SK-N-SH treated with all-trans-retinoic acid at 6 μM for 48 hours (cell line): ENCODE data around the gene CHST11.

ENCODE experiments used
- ATAC-seq: fragments of 200-7000 bp; cut with Tn5 transposase; 3 replicates; pipeline ENCODE4 v1.9.1; 2020; ENCODE audit warnings: mild to moderate bottlenecking, moderate library complexity
- ARNTL ChIP-seq: fragments of 450-650 bp; formaldehyde crosslinking; IDR thresholded peaks from 2 replicates; pipeline ENCODE4 v1.5.0; 2020; ENCODE audit warnings: low read depth, mild to moderate bottlenecking, moderate library complexity, borderline replicate concordance
- BACH2 ChIP-seq: fragments of 250-450 bp; sonication (Bioruptor Pico); IDR thresholded peaks from 2 replicates; pipeline ENCODE4 v1.9.0; 2021; ENCODE audit warnings: mild to moderate bottlenecking, borderline replicate concordance
- CSDC2 ChIP-seq: fragments of 250-450 bp; sonication (Bioruptor Pico); IDR thresholded peaks from 2 replicates; pipeline ENCODE4 v1.5.0; 2020; ENCODE audit warnings: mild to moderate bottlenecking, moderate library complexity
- ESRRG ChIP-seq: fragments of 250-450 bp; sonication (Bioruptor Pico); IDR thresholded peaks from 2 replicates; pipeline ENCODE4 v1.6.1; 2021; ENCODE audit warnings: mild to moderate bottlenecking
- GLIS3 ChIP-seq: fragments of 250-450 bp; sonication (Bioruptor Pico); IDR thresholded peaks from 2 replicates; pipeline ENCODE4 v1.5.0; 2020; ENCODE audit warnings: mild to moderate bottlenecking, moderate library complexity
- ISL1 ChIP-seq: fragments of 250-450 bp; sonication (Bioruptor Pico); IDR thresholded peaks from 2 replicates; pipeline ENCODE4 v2.1.2; 2022; ENCODE audit warnings: mild to moderate bottlenecking, moderate library complexity
- OSR1 ChIP-seq: fragments of 250-450 bp; sonication (Bioruptor Pico); IDR thresholded peaks from 2 replicates; pipeline ENCODE4 v1.8.0; 2022; ENCODE audit warnings: moderate library complexity, mild to moderate bottlenecking, inconsistent platforms
- PPARA ChIP-seq: fragments of 250-450 bp; sonication (Bioruptor Pico); IDR thresholded peaks from 2 replicates; pipeline ENCODE4 v1.5.0; 2020; ENCODE audit warnings: mild to moderate bottlenecking, borderline replicate concordance
- SNAI2 ChIP-seq: fragments of 250-450 bp; sonication (Bioruptor Pico); IDR thresholded peaks from 2 replicates; pipeline ENCODE4 v1.5.0; 2020; ENCODE audit warnings: mild to moderate bottlenecking, moderate library complexity
- TCF4 ChIP-seq: fragments of 250-450 bp; sonication (Bioruptor Pico); IDR thresholded peaks from 2 replicates; pipeline ENCODE4 v1.8.0; 2021; ENCODE audit warnings: mild to moderate bottlenecking, moderate library complexity, borderline replicate concordance
- TOX ChIP-seq: fragments of 250-450 bp; sonication (Bioruptor Pico); IDR thresholded peaks from 2 replicates; pipeline ENCODE4 v1.8.0; 2021; ENCODE audit warnings: mild to moderate bottlenecking, moderate library complexity, borderline replicate concordance
- ZC3H10 ChIP-seq: fragments of 250-450 bp; sonication (Bioruptor Pico); IDR thresholded peaks from 2 replicates; pipeline ENCODE4 v1.5.1; 2021; ENCODE audit warnings: mild to moderate bottlenecking, moderate library complexity
- ZFP3 ChIP-seq: fragments of 250-450 bp; sonication (Bioruptor Pico); IDR thresholded peaks from 2 replicates; pipeline ENCODE4 v1.5.0; 2020; ENCODE audit warnings: mild to moderate bottlenecking, moderate library complexity
- ZFP30 ChIP-seq: fragments of 450-650 bp; formaldehyde crosslinking; IDR thresholded peaks from 2 replicates; pipeline ENCODE4 v1.5.0; 2022; ENCODE audit warnings: mild to moderate bottlenecking, moderate library complexity
- ZNF565 ChIP-seq: fragments of 450-650 bp; formaldehyde crosslinking; conservative IDR thresholded peaks from 2 replicates; pipeline ENCODE4 v1.5.0; 2020; ENCODE audit warnings: low read depth, mild to moderate bottlenecking, moderate library complexity
- ZNF70 ChIP-seq: fragments of 450-650 bp; formaldehyde crosslinking; IDR thresholded peaks from 2 replicates; pipeline ENCODE4 v1.5.0; 2020; ENCODE audit warnings: mild to moderate bottlenecking, moderate library complexity
- ZNF8 ChIP-seq: fragments of 450-650 bp; formaldehyde crosslinking; IDR thresholded peaks from 2 replicates; pipeline ENCODE4 v1.5.0; 2020; ENCODE audit warnings: mild to moderate bottlenecking, moderate library complexity
- TF ChIP-seq, protein P1 (sequence below): fragments of 250-450 bp; sonication (Bioruptor Pico); IDR thresholded peaks from 2 replicates; pipeline ENCODE4 v1.5.1; 2021; ENCODE audit warnings: mild to moderate bottlenecking, moderate library complexity
- TF ChIP-seq, protein P2 (sequence below): fragments of 250-450 bp; sonication (Bioruptor Pico); IDR thresholded peaks from 2 replicates; pipeline ENCODE4 v1.5.0; 2020; ENCODE audit warnings: mild to moderate bottlenecking, moderate library complexity
- TF ChIP-seq, protein P3 (sequence below): fragments of 250-450 bp; sonication (Bioruptor Pico); IDR thresholded peaks from 2 replicates; pipeline ENCODE4 v1.5.1; 2020; ENCODE audit warnings: low read depth, mild to moderate bottlenecking, moderate library complexity
- TF ChIP-seq, protein P4 (sequence below): fragments of 250-450 bp; sonication (Bioruptor Pico); IDR thresholded peaks from 2 replicates; pipeline ENCODE4 v1.8.0; 2020; ENCODE audit warnings: mild to moderate bottlenecking, moderate library complexity, borderline replicate concordance

The CHST11 gene

DNA sequence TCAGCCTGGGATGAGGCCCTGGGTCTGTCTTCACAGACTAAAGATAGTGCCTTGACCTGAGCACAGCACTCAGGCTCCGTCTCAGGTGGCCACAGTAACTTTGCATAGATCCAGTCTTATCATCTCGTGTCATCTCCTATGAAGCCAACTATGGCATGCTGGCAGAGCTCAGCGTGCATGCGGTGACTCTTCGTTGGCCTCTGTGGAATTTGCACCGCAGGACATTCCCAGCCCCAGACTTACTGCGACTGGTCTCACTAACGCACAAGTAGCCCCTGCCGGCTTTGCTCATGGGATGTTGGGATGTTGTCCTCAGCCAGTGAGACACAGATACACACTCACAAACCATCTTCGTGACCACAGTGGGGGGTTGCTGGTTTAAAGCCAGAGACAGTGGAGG lies 199.6 kb downstream of the CHST11 start:
- no peak for ATAC-seq
- TF ChIP-seq GLIS3, result no peak
- no peak for TF ChIP-seq SNAI2 (CRISPR knock-in tag)
- TF ChIP-seq OSR1, result no peak
- no peak for TF ChIP-seq ISL1 (CRISPR knock-in tag)
- TF ChIP-seq ZNF8 (CRISPR knock-in tag), result no peak
- no peak for TF ChIP-seq BACH2

DNA sequence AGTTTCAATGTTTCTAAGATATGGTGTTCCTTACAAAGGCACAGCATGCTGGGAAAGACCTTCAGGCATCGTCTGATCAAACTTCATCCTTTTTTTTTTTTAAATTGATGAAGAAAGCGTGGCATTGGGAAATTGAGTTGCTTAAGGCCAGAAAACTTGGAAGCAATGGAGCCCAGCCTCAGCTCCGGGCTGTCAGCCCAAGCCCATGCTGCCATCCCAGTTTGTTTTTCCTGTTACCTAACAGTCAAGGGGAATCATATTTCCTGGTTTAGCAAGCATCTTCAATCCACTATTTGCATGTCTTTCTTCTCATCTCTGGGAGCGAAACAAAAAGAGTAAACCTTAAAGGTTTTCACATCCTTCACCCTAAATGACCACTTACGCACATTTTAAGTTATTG lies 200.2 kb downstream of the CHST11 start:
- no peak for TF ChIP-seq ZFP30 (CRISPR knock-in tag)
- TF ChIP-seq, protein P1, sequence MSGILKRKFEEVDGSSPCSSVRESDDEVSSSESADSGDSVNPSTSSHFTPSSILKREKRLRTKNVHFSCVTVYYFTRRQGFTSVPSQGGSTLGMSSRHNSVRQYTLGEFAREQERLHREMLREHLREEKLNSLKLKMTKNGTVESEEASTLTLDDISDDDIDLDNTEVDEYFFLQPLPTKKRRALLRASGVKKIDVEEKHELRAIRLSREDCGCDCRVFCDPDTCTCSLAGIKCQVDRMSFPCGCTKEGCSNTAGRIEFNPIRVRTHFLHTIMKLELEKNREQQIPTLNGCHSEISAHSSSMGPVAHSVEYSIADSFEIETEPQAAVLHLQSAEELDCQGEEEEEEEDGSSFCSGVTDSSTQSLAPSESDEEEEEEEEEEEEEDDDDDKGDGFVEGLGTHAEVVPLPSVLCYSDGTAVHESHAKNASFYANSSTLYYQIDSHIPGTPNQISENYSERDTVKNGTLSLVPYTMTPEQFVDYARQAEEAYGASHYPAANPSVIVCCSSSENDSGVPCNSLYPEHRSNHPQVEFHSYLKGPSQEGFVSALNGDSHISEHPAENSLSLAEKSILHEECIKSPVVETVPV (CRISPR knock-in tag), result no peak
- TF ChIP-seq, protein P2, sequence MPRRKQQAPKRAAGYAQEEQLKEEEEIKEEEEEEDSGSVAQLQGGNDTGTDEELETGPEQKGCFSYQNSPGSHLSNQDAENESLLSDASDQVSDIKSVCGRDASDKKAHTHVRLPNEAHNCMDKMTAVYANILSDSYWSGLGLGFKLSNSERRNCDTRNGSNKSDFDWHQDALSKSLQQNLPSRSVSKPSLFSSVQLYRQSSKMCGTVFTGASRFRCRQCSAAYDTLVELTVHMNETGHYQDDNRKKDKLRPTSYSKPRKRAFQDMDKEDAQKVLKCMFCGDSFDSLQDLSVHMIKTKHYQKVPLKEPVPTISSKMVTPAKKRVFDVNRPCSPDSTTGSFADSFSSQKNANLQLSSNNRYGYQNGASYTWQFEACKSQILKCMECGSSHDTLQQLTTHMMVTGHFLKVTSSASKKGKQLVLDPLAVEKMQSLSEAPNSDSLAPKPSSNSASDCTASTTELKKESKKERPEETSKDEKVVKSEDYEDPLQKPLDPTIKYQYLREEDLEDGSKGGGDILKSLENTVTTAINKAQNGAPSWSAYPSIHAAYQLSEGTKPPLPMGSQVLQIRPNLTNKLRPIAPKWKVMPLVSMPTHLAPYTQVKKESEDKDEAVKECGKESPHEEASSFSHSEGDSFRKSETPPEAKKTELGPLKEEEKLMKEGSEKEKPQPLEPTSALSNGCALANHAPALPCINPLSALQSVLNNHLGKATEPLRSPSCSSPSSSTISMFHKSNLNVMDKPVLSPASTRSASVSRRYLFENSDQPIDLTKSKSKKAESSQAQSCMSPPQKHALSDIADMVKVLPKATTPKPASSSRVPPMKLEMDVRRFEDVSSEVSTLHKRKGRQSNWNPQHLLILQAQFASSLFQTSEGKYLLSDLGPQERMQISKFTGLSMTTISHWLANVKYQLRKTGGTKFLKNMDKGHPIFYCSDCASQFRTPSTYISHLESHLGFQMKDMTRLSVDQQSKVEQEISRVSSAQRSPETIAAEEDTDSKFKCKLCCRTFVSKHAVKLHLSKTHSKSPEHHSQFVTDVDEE, result no peak
- no peak for TF ChIP-seq SNAI2 (CRISPR knock-in tag)
- no peak for TF ChIP-seq ZNF8 (CRISPR knock-in tag)
- no peak for TF ChIP-seq TOX (CRISPR knock-in tag)
- TF ChIP-seq ZNF565, result no peak
- TF ChIP-seq BACH2, result no peak
- no peak for TF ChIP-seq ZC3H10
- no peak for TF ChIP-seq TCF4
- TF ChIP-seq, protein P3, sequence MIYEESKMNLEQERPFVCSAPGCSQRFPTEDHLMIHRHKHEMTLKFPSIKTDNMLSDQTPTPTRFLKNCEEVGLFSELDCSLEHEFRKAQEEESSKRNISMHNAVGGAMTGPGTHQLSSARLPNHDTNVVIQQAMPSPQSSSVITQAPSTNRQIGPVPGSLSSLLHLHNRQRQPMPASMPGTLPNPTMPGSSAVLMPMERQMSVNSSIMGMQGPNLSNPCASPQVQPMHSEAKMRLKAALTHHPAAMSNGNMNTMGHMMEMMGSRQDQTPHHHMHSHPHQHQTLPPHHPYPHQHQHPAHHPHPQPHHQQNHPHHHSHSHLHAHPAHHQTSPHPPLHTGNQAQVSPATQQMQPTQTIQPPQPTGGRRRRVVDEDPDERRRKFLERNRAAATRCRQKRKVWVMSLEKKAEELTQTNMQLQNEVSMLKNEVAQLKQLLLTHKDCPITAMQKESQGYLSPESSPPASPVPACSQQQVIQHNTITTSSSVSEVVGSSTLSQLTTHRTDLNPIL (CRISPR knock-in tag), result no peak
- no peak for TF ChIP-seq OSR1
- no peak for TF ChIP-seq ZFP3 (CRISPR knock-in tag)
- TF ChIP-seq GLIS3, result no peak
- no peak for TF ChIP-seq ISL1 (CRISPR knock-in tag)
- TF ChIP-seq ARNTL (CRISPR knock-in tag), result no peak
- no peak for ATAC-seq

DNA sequence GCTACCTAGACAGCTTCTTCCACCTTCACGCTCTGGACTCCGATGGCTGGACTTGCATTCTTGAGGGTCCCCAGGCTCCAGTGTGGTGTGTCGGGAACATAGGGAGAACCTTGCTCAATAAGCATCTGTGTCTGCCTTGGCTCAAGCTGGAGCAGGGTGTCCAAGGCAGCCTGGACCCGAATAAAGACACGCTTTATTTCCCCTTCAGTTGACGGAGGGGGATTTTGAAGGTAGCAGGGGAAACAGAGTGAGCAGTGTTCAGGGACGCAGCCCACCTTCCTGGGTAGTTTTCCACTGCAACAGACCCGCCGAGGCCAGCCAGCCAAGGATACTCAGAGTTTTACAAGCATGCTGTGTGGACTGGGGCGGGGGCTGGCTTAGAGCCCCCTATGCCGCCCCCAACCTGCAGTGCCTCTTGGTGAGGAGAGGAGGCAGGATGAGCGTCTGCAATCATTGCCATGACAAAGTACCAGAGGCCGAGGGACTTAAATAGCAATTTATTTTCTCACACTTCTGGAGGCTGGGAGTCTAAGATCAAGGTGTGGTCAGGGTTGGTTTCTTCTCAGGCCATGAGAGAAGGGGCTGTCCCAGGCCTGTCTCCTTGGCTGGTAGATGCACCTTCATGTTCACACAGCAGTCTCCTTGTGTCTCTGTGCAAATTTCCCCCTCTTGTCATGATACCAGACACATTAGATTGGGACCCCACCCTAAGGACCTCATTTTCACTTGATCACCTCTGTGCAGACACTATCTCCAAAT lies 201.2 kb downstream of the CHST11 start:
- TF ChIP-seq ESRRG (CRISPR knock-in tag) (no peak), OSR1 (no peak), ZC3H10 (no peak), ZNF565 (no peak)
- TF ChIP-seq, protein P1 (CRISPR knock-in tag), result no peak
- no peak for ATAC-seq

DNA sequence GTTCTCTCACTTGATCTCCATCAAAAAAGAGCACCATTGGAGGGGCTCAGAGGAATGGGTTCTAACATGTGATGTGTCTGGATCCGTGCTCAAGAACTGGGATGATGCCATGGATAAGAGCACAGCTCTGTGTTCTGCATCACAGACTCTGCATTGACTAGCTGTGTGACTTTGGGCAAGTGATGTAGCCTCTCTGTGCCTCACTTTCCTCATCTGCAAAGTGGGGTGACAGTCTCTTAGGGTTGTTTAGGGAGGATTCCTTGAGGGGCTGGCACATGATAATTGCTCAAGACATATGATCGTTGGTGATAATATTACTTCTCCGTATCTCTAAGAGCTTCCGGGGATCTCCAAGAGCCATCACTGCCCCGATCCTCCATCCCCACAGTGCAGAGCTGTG lies 202.3 kb downstream of the CHST11 start:
- no peak for TF ChIP-seq ZNF565
- TF ChIP-seq ZFP3 (CRISPR knock-in tag), result no peak
- TF ChIP-seq ZNF70 (CRISPR knock-in tag), result no peak
- TF ChIP-seq PPARA (CRISPR knock-in tag), result no peak
- no peak for TF ChIP-seq SNAI2 (CRISPR knock-in tag)
- no peak for TF ChIP-seq CSDC2 (CRISPR knock-in tag)
- TF ChIP-seq, protein P1 (CRISPR knock-in tag), result no peak
- TF ChIP-seq ZC3H10, result no peak
- no peak for TF ChIP-seq ESRRG (CRISPR knock-in tag)
- TF ChIP-seq, protein P3 (CRISPR knock-in tag), result no peak
- TF ChIP-seq, protein P4, sequence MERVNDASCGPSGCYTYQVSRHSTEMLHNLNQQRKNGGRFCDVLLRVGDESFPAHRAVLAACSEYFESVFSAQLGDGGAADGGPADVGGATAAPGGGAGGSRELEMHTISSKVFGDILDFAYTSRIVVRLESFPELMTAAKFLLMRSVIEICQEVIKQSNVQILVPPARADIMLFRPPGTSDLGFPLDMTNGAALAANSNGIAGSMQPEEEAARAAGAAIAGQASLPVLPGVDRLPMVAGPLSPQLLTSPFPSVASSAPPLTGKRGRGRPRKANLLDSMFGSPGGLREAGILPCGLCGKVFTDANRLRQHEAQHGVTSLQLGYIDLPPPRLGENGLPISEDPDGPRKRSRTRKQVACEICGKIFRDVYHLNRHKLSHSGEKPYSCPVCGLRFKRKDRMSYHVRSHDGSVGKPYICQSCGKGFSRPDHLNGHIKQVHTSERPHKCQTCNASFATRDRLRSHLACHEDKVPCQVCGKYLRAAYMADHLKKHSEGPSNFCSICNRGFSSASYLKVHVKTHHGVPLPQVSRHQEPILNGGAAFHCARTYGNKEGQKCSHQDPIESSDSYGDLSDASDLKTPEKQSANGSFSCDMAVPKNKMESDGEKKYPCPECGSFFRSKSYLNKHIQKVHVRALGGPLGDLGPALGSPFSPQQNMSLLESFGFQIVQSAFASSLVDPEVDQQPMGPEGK, result no peak
- TF ChIP-seq OSR1, result no peak
- no peak for TF ChIP-seq ISL1 (CRISPR knock-in tag)
- no peak for ATAC-seq
